GM19023 (cell line): ENCODE data around the gene AQP5.
"Not testable (repeated sequence)": the region's sequence is repeated elsewhere in the genome, so short reads cannot be mapped to it uniquely, and the experiment has no call there.

ENCODE experiments used
- ATAC-seq: cut with Tn5 transposase; IDR thresholded peaks from one replicate; pipeline ENCODE4 v1.9.1; 2021; ENCODE audit warnings: mild to moderate bottlenecking, moderate library complexity; ENCODE audit not compliant: unreplicated experiment

AQP5 gene

DNA sequence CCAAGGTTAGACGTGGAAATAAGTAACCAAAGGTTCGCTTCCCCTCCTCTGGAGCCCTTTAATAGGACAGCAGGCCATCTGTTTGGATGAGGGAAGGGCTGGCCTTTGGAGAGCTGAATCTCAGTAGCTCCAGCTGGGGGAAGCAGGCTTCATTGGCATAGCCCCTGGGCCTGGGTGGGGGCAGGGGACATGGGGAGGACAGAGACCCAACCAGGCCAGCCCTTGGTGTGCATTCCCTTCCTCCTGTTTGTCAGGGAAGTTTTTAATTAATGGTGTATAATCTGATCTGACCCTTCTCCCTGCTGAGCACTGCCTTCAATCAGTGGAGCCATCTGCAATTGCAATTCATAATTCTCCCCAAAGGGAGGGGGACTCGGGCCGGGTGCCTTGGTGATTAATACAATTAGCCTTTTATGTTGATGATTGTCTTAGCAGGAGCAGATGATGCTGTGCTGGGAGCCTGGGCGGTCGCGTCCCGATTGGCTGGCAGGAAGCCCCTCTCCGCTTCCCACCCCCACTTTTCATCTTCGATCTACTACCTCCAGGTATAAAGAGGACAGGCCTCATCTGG lies 17.4 kb downstream of the AQP5 start:
- ATAC-seq = no peak

DNA sequence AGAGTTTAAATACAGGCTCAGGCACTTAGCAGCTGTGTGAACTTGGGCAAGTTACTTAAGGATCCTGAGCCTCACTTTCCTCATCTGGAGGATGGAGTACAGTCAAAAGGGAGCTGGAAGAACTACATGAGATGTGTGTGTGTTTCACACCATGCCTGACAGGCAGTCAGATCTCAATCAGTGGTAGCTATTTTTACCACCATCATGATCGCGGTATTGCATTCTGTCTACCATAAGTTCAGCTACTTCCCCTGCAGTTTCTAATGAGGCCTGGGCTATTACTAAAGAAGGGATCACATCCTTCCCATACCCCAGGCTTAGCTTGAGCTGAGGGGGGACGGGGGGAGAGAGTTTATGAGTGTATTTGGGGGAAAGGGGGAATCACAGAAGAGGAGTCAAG lies 18.1 kb downstream of the AQP5 start:
- ATAC-seq = no peak

DNA sequence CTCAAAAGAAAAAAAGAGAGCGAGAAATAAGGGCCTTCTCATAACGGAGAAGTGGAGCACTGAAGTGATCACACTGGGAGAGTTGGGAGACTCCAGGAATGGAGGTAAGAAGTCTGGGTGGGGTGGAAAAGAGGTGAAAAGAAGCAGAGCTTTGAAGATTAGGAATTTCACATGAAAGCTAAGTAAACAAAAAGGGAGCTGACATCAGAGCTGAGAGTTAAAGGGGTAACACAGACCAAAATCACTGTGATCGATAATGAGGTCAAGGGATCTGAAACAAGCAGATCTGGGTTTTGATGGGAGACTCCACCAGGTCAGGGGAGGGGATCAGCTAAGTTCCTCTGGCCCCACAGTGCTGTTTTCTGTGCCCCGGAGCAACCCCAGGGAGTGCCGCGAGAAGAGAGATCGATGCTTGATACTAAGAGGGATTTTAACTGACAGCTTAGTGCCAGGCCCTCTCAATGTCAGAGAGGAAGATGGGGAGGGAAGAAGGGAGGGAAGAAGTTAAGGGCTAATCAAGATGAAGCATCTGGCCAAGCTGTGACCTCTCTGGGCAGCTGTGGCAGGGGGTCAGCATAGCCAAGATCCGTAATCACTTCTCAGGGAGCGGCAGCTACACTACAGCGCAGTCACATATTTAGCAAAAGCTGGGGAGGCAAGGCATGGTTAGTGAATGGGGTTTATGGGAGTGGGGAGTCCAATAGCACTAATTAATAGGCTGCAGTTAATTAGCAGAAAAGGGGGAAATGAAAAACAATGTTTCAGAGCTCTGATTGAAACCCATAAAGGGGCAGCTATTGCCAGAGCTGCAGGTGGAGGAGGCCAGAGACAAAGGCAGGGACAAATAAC lies 19.1 kb downstream of the AQP5 start:
- no peak for ATAC-seq

DNA sequence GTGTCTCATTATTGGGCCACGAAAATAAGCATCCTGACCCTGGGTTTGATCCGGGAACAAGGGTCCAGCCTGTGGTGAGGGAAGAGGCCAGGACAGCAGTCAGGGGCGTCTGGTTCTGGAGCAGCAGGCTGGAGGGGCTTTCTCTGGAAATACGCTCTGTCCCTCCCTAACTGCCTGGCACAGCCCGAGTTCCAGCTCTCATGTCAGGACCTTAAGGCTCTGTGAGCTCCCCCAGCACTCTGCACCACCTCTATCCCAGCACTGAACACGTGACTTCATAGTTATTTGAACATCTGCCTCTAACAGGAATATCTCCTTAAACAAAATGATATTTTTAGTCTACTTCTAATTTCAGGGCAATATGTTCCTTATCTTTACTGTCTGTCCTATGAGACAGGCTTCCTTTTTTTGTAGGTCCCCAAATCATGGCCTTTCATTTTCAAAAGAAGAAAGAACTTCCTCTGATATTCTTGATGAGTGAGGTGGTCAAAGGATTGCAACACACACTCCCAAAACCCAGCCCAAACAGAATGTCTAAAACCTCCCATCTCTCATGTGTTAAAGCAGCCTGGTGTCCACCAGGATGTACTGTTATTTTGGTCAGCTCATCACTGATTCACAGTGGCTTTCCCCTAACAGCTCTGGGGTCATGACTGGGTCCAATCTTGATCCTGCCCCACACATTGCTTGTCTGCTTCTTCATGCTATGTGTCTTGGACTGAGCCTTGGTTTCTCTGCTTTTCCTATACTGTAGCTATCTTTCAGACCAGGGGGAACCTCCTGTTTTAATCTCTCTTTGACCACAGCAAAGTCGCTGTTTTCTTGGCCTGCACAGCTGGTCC lies 20.8 kb downstream of the AQP5 start:
- no peak for ATAC-seq

DNA sequence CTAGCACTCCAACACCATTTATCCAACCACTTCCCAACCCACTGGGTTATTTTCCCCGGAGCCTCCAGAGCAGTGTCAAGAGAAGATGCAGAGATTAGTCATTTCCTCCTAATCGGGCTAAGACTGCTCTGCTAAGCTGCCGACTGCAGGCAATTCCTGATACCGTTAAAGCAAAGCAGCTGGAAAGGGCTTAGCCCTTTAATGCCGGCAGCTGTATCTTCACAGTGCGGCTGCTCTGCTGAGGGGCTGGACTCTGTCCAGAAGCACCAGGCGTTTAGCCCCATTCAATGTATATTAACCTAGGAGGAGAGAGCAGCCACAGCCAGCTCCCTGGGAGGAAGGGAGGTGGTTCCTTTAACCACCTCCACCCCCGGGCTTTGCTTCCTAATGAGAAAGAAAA lies 22.2 kb downstream of the AQP5 start:
- ATAC-seq = no peak

DNA sequence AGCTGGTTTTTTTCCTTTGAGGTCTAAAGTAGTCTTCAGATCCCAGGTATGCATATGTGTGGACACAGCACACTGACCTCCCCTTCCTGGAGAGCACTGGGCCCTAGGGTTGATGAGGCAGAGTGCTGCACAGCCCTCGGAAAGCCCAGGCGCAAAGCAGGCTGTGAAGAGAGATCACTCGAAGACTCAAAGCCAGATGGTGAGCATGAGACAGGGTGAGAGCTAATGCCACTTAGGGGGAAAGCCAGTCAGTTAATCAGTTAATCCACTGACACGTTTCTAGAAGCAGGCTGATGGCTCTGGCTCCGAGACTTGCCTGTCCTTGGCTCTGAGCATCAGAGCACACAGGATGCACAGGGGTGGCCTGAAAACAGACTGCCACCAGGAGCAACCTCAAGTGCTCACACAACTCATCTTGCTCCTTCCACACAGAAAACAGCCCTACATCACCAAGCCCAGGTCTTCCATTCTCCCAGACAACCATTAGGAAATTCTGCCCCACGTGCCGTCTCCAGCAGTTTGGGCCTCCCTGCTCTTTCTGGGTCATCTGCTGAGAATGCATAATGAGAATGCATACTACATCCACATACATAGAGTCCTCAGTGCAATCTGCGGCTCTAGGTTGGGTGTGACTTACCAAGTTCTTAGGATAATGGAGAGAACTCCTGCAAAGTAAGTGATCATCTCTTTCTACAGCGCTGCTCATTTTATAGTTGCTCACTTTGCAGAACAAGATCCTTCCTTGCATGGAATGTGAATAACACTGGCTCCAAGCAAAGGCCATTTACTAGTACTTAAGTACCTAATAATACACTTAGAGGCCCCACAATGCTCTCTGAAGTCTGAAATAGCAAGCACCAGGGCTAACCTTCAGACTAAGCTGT lies 23.0 kb downstream of the AQP5 start:
- ATAC-seq = no peak

DNA sequence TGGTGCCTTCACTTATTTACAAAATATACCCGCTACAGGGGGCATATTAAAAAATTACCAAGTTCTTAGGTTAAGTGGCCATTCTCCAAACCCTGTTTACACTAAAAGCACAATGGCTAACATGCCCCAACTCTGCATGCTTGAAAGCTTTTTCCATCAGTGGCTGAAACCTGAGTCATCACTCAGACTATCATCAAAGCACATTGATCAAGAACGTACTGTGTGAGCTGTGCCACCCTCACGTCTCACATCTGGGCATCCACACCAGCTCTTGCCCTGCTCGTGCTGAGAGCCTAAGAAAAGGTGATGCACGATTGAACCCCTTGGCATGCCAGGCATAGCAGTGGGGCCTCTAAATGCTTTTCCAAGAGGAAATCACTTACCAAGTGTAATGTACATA lies 24.3 kb downstream of the AQP5 start:
- ATAC-seq = no peak

DNA sequence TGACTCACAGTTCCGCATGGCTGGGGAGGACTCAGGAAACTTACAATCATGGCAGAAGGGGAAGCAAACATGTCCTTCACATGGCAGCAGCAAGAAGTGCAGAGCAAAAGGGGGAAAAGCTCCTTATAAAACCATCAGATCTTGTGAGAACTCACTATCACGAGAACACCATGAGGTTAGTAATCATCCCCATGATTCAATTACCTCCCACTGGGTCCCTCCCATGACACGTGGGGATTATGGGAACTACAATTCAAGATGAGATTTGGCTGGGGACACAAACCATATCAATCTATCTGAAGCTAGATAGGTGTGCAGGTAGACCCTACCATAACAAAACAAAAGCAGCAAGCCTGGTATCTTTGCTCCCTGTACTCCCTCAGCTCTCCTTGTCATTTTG lies 24.8 kb downstream of the AQP5 start:
- not testable (repeated sequence) for ATAC-seq

DNA sequence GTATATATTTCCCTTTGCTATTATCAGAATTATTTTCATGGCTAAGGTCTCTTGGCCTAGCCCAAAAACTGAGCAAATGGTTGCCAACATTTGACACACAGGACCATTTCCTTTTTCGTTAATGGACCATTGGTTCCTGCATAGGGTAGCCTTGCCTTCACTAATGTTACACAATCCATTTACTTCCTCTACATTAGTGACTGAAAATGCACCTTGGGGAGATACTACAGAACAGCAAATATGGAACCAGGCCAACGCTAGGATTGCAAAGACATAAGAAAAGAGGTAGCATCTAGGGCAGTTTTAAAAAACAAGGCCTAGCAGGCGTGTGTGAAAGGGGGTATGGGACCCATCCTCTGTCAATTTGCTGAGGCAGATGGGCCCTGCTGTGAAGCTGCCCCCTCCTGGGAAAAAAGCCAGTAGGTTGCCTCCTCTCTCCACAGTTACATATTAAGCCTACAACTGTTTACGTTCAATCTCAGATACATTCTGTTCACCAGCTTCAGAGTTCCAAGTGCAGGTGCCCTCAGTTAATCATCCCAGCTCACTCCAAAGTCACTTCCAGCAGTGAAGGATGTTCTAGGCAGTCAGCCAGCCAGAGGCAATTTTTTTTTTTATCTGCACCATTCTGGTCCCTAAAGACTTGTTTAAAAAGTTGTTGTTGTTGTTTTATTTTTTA lies 26.1 kb downstream of the AQP5 start:
- no peak for ATAC-seq

DNA sequence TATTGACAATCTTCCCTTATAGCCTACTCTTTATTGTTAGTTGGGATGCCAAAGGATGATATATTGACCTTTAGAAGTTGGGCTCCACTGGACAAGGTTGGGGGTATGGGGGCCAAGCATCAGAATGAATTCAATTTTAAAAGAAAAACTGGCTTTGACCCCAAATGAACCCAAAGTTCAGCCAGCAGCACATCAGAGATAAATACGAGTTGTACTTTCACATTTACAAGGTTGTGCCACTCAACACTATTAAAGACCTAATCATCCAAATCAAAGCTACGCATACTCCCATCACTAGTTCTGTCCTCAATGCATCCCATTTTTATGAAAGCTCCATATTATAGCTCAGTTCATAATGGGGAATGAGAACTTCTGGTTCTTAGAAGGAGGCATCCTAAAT lies 27.7 kb downstream of the AQP5 start:
- not testable (repeated sequence) for ATAC-seq

DNA sequence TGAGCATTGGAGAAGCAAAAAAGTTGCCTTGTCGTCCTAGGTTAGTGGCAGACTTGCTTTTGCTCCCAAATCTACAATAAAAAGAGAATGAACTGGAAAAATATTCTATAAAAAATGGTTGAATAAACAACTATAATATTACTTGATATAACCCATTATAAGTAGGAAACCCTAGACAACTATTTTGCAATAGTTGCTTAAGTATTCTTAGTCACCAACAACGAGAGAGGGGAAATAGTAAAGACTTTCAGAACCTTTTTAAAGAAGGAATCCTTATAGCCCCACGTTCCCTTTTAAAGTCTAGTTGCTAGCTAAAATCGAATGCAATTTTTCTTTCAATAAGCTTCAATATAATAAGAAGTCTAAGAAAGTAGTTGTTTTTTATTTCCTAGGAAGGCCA lies 28.6 kb downstream of the AQP5 start:
- no peak for ATAC-seq

DNA sequence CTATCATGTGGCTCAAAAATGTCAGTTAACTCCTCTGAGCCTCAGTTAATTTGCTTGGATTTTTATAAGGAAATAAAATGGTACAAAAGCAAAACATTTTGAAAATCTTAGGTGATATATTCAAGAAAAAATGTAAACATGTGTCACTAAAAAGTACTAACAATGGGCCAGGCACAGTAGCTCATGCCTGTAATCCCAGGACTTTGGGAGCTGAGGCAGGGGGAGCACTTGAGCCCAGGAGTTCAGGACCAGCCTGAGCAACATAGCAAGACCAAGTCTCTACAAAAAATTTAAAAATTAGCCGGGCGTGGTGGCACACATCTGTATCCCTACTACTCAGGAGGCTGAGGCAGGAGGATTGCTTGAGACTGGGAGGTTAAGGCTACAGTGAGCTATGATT lies 36.8 kb downstream of the AQP5 start:
- ATAC-seq = no peak

DNA sequence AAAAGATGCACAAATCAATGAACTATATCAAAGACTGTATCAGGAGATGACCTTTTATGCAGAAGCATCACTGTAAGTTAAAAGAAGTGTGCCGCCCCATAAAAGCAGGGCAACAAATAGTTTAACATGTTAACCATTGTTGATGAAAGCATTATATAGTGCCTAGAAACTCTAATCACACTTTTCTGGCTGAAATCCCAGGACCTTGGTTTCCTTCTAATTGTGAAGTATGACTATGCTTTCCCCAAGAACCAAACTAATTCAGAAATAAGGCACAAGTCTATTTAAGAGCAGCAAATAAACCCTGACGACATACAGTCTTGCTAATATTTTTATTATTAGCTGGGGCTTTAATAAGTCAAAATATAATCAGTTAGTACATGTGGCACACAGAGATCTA lies 41.9 kb downstream of the AQP5 start:
- no peak for ATAC-seq

DNA sequence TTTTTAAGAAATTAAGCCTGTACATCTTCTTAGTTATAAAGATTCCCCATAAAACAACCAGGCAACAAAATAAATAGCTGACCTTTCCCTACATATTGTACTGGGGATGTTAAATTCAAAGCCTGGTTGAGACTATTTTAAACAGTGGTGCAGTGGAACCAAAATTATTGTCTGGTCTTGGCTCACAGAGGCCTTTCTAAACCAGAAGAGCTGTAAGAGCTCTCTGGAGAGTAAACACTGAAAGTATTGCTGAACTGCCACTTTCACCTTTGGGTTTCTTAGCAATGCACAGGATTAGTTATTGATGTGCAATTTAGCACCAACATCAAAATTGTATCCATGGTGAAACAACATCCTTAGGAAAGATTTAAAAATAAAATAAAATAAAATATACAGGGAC lies 43.0 kb downstream of the AQP5 start:
- ATAC-seq = no peak

DNA sequence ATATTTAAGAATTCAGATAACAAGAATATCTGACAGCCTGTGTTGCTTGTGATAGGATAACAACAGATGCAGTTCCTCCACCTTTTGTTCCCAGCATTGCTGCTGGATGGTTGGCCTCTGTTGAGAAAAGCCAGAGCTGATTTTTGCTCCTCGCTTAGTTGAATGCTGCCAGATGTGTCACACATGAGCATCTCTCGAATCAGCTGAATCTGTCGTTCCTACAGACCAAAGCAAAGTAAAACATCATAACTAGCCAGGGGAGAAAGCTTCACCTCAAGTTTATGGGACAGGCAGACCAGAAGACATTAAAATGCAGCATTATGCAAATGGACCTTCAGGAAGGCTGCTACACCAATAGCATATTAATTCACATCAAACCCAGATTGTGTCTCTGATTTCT lies 43.5 kb downstream of the AQP5 start:
- ATAC-seq = no peak

DNA sequence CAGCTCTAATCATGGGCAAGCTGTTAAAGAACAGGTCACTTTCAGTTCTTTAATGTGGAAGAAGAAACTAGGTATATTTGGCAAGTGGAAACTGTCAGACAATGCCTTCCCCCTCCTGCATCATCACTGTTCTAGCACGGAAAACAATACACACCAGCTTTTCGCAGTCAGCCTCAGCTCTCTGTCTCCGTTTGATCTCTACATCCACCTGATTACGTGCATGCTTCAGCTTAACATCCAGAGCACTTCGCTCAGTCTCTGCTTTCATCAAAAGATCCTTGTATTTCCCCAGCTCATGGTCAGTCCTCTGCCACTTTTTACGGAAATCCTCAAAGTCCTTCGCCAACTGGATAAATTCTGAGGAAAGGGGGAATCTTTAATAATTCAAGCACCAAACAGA lies 44.6 kb downstream of the AQP5 start:
- ATAC-seq = no peak

DNA sequence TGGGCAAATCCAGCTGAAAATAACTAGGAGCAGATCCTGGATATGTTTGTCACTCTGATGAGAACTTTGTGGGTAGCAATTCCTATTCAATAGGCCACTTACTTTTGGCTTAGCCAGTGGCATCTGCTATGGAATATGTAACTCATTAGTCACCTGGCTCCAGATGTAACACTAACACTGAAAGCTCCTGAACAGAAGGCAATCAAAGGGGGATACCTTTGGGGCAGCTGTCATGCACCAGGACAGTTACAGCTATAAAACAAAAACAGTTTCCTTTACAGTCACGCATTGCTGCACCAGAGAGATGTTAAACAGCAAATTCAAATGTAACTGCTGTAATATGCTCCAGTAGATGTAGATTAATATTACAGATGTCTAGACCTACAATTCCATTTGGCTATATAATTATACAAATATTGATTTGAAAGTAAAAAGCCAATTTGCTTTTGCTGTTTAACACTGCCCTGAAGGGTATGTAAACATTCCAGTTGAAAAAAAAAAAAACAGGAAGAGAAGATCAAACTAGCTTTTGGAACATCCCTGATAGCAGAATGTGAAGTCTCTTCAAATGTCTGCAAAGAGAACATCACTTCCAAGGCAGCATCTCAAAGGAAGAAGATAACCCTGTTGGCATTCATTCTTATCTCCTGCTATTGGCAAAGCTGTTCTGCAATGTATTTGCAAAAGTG lies 45.2 kb downstream of the AQP5 start:
- ATAC-seq = no peak

DNA sequence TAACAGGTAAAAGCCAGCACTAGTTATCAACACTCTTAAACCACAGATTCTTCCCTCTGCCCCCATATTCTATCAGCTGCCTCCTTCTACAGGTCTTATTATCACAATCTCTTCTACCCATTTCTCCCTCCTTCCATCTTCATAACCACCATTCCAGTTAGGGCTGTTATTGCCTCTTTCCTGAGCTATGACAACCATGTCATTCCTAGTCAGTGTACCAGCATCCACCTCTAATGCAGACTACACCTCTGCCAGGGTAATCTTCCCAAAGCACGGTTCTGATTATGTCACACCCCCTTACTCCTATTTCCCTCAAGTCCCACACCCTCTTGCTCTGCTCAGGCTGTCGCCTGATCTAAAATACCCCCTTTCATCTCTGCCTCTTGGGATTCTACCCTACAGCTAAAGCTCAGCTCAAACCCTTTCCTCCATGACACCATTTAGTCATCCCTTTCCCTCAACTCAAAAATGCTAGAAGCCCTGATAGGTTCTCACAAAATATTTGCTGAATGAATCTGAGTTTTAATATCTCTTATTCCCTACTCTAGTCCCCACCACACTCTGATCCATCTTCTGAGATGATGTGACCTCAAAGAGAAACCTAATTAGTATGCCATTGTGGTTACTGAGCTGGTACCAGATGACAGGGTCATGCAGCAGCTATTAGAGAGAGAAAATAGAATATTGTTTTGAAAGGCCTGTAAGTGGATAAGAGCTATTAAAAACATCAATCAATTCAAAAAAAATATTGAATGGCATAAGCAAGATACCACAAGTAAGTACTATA lies 51.9 kb downstream of the AQP5 start:
- ATAC-seq = no peak

DNA sequence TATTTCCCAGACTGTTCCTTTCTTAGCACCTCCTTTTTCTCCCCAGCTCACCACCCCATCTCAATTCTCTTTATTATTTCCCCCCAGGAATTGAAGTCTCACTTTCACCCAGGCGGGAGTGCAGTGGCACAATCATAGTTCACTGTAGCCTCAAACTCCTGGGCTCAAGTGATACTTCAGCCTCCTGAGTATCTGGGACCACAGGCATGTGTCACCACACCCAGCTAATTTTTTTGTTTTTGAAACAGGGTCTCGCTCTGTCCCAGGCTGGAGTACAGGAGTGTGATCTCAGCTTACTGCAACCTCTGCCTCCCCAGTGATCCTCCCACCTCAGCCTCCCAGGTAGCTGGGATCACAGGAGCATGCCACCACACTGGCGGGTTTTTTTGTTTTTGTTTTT lies 52.7 kb downstream of the AQP5 start:
- ATAC-seq = no peak
